Ectodermal cell (in vitro differentiated cells): Measurements from ENCODE around the gene KDM4C.

ENCODE experiments used
- H3K27ac ChIP-seq: 2 replicates; pipeline ENCODE4 v1.7.0; 2013; ENCODE audit warnings: mild to moderate bottlenecking, low read depth, low read length; ENCODE audit not compliant: insufficient read depth, poor library complexity, severe bottlenecking
- H3K27me3 ChIP-seq: 2 replicates; pipeline ENCODE4 v1.7.0; 2013; ENCODE audit warnings: mild to moderate bottlenecking, low read length; ENCODE audit not compliant: insufficient read depth, control insufficient read depth, poor library complexity, severe bottlenecking
- H3K36me3 ChIP-seq: one replicate; pipeline ENCODE4 v1.7.0; 2013; ENCODE audit warnings: low read length; ENCODE audit not compliant: control insufficient read depth, insufficient read depth
- H3K4me1 ChIP-seq: one replicate; pipeline ENCODE4 v1.7.0; 2013; ENCODE audit warnings: low read length; ENCODE audit not compliant: control insufficient read depth, insufficient read depth
- H3K4me3 ChIP-seq: 2 replicates; pipeline ENCODE4 v1.7.0; 2013; ENCODE audit warnings: low read depth, low read length, control low read depth; ENCODE audit not compliant: insufficient read depth
- H3K9me3 ChIP-seq: 2 replicates; pipeline ENCODE4 v1.7.0; 2013; ENCODE audit warnings: mild to moderate bottlenecking, low read length, moderate library complexity; ENCODE audit not compliant: control insufficient read depth
- WGBS, 2 experiments: methylation state at CpG; one replicate each; pipeline ENCODE4 v1.1.7; 2013; ENCODE audit warnings: missing lambda C conversion rate in 2 of 2; 5-methylcytosine and 5-hydroxymethylcytosine counted together

Gene KDM4C

DNA sequence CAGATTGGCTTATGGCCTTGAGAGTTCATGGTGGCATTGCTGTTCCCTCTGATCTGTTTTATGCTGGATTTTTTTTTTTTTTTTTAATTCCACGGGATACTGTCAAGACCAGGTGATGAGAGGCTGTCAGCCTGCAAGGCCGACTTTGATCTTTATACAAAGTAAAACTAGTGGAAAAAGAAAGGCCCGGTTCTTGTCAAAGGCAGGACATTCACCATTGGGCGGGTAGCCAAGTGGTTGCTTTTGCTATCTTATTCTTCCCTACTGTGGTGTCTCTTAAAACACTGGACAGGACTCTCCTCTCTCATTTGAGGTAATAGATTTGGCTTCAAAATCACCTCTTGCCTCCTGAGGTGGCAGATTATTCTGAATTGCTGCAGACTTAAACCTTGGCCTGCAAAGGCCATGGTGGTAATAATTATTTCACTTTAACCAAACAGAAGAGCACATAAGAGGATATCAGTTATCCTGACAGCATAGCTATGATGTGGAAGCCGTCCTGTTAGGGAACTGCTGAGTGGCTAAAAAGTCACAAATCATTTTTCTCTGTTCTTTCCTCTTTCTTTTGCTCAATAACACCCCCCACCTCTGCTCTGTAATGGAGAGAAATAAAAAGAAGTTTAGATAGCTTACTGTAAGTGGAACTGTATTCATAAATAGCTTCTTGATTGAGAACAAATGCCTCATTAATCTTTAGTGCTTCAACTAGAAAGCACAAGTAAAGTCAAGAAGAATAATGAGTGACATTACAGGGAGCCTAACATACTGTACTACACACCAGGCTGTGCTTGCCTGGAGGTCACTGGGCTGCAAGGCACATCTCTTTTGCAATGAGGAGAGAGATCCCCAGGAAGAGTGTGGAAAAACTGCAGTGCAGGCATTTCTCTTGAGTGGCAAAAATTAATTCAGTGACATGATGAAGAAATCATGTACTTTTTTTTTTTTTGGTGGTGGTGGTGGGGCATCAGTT, 275.6 kb downstream of the KDM4C start:
- Histone ChIP-seq H3K4me3 (no peak overlapping the region), H3K36me3 (no peaks in the 10 kb centered on the region), H3K9me3 (no peaks in the 10 kb centered on the region), H3K4me1 (no peaks in the 10 kb centered on the region), H3K27me3 (no peaks in the 10 kb centered on the region), H3K27ac (no peak overlapping the region)
- 92% methylated on average over 5 of the region's 5 CpGs for WGBS, 2 experiments

DNA sequence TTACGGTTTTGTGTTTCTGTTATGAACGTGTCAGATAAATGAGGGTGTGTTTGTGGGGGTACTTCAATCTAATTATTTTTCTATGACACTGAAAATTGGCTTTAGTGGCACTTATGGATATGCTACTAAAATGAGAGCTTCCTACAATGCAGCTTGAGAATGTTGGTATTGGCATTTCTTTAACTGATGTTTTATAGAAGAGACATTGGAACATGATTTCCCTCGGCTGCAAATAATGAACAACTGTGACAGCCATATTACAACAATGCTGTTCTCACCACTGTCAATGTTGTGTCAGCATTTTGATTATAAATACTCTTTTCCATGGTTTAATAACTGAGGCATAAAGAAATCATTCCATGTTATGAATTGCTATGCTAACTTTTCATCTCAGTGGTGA, 279.4 kb downstream of the KDM4C start:
- H3K27me3 ChIP-seq, result no peaks in the 10 kb centered on the region
- no peak overlapping the region for H3K27ac ChIP-seq
- H3K36me3 ChIP-seq, result no peaks in the 10 kb centered on the region
- H3K9me3 ChIP-seq, result no peaks in the 10 kb centered on the region
- no peak overlapping the region for H3K4me3 ChIP-seq
- WGBS, 2 experiments, result 87 to 100% methylated on average over 1 to 3 of the region's 3 CpGs
- H3K4me1 ChIP-seq, result no peaks in the 10 kb centered on the region

DNA sequence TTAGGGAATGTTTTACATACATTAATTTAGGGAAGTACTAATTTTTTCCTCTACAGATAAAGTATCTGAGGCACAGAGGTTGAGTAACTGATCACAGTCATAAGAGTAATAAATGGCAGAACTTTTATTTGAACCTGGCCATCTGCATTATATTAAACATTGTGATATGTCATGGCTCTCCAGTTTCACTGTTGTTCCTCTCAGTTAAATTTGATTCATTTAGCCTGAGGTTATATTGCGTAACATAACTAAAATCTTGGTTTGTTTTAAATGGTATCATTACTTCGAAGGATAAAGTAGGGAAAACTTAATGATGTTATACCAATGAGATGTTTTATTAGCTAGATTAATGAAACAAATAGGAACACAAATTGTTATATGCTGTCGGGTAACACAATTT, 284.4 kb downstream of the KDM4C start:
- Histone ChIP-seq H3K4me1 (no peaks in the 10 kb centered on the region), H3K27me3 (no peaks in the 10 kb centered on the region), H3K4me3 (no peak overlapping the region), H3K36me3 (no peaks in the 10 kb centered on the region), H3K9me3 (no peaks in the 10 kb centered on the region), H3K27ac (no peak overlapping the region)
- WGBS, 2 experiments, result 93 to 98% methylated on average over 3 of the region's 3 CpGs

- Histone ChIP-seq H3K27ac (no peak overlapping the region), H3K36me3 (no peaks in the 10 kb centered on the region), H3K4me1 (no peaks in the 10 kb centered on the region), H3K27me3 (no peaks in the 10 kb centered on the region), H3K4me3 (no peak overlapping the region), H3K9me3 (no peaks in the 10 kb centered on the region)
- WGBS, 2 experiments, result 95 to 100% methylated on average over 1 of the region's 1 CpG
Observed at GRCh38 chr9:7045361-7045760, 287.6 kb downstream of the KDM4C start.

- Histone ChIP-seq H3K9me3 (no peaks in the 10 kb centered on the region), H3K4me3 (no peak overlapping the region), H3K4me1 (no peaks in the 10 kb centered on the region), H3K27me3 (no peaks in the 10 kb centered on the region), H3K36me3 (no peaks in the 10 kb centered on the region), H3K27ac (no peak overlapping the region)
- 90 to 100% methylated on average over 2 to 3 of the region's 3 CpGs for WGBS, 2 experiments
Observed at GRCh38 chr9:7051711-7052110, 293.9 kb downstream of the KDM4C start.

GRCh38 chr9:7053903-7054302, 296.1 kb downstream of the KDM4C start:
- no peak overlapping the region for H3K4me3 ChIP-seq
- H3K27ac ChIP-seq, result no peak overlapping the region
- WGBS, 2 experiments, result 43 to 52% methylated on average over 2 of the region's 2 CpGs
- no peaks in the 10 kb centered on the region for H3K4me1 ChIP-seq
- no peaks in the 10 kb centered on the region for H3K27me3 ChIP-seq
- no peaks in the 10 kb centered on the region for H3K36me3 ChIP-seq
- no peaks in the 10 kb centered on the region for H3K9me3 ChIP-seq

DNA sequence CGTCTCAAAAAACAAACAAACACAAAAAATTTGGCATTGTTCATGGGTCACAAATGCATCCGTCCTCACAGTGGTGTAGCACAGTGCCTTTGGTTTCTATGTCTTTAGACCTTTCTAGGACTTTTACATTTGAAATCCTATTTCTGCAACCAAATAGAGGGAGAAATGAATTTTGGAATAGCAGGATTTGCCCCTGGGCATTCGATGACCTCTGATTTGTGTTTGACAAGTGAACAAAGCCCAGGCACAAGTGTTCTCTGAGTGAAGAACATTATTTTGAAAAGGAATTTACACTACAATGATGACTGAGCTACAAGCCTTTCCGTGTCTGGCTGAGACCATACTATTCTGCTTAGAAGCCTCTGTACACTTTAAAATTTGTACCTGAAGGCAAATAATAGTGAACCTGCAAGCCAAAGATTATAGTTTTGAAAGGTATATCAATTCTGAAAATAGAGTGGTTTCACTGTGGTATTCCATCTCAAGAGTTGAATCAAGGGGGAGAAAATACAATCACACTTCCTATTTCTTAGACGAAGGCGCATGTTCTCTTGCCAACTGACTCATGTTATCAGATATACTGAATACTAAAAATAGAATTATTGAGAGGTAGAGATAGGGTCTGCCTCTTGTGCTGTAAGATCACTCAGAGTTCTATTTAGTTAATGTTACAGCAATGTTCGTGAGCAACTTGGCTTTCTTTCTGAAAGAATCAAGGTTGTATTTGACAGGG, 297.6 kb downstream of the KDM4C start:
- H3K9me3 ChIP-seq, result no peaks in the 10 kb centered on the region
- no peaks in the 10 kb centered on the region for H3K36me3 ChIP-seq
- H3K27me3 ChIP-seq, result no peaks in the 10 kb centered on the region
- 79 to 85% methylated on average over 5 to 7 of the region's 7 CpGs for WGBS, 2 experiments
- no peak overlapping the region for H3K27ac ChIP-seq
- H3K4me1 ChIP-seq, result no peaks in the 10 kb centered on the region
- no peak overlapping the region for H3K4me3 ChIP-seq

- Histone ChIP-seq H3K27ac (no peak overlapping the region), H3K4me3 (no peak overlapping the region), H3K36me3 (no peaks in the 10 kb centered on the region), H3K4me1 (no peaks in the 10 kb centered on the region), H3K27me3 (no peaks in the 10 kb centered on the region), H3K9me3 (no peaks in the 10 kb centered on the region)
Observed at GRCh38 chr9:7056254-7056653, 298.5 kb downstream of the KDM4C start.

DNA sequence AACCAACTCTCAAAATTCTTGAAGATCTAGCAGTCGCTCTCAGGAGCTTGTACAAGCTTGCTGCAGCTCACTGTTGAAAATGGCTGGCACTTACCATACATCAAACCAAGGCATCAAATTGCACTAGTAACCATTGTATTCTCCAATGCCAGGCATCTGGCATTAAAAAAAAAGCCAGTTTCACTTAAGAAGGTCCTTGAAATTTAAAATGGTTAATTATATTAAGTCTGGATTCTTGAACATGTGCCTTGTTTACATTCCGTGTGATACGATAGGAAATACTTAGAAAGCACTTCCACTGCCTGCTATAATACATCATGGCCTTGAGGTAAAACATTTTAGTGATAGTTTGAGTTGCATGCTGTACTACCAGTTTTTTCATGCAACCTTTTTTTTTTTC, 300.7 kb downstream of the KDM4C start:
- H3K9me3 ChIP-seq, result no peaks in the 10 kb centered on the region
- no peaks in the 10 kb centered on the region for H3K27me3 ChIP-seq
- no peak overlapping the region for H3K27ac ChIP-seq
- H3K36me3 ChIP-seq, result no peaks in the 10 kb centered on the region
- 99% methylated on average over 3 of the region's 3 CpGs for WGBS, 2 experiments
- H3K4me3 ChIP-seq, result no peak overlapping the region
- H3K4me1 ChIP-seq, result no peaks in the 10 kb centered on the region

DNA sequence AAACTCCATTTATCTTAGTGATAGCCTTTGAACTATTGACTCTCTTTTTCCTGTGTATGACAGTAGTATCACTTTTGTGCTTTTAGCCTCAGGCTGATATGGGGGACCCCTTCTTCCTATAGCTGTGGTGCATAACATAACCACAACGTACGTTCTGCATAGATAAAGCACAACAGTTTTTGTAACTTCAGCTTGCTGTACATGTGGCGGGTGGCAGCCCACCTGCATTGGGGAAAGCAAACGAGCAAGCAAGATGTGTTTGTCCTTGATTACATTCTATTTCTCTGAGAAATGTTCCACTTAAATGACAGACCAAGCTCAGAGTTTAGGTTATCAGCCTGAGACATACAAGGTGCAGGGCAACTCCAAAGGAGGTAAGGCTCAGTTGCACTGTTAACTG, 309.4 kb downstream of the KDM4C start:
- no peaks in the 10 kb centered on the region for H3K9me3 ChIP-seq
- 82 to 87% methylated on average over 4 of the region's 4 CpGs for WGBS, 2 experiments
- no peak overlapping the region for H3K4me3 ChIP-seq
- H3K27me3 ChIP-seq, result no peaks in the 10 kb centered on the region
- H3K4me1 ChIP-seq, result no peaks in the 10 kb centered on the region
- H3K36me3 ChIP-seq, result no peaks in the 10 kb centered on the region
- no peak overlapping the region for H3K27ac ChIP-seq
